GM19397 (cell line): Measurements from ENCODE around the gene HLA-DQB1.
A peak's percentile ranks its signal among the peaks of the same experiment; 100 is the strongest.

Experiments
- ATAC-seq: cut with Tn5 transposase; IDR thresholded peaks from one replicate; pipeline ENCODE4 v1.9.1; 2021; ENCODE audit warnings: mild to moderate bottlenecking, moderate library complexity; ENCODE audit not compliant: unreplicated experiment

The HLA-DQB1 gene

GRCh38 chr6:32627831-32628230, 38.6 kb downstream of the HLA-DQB1 start:
- no peak for ATAC-seq

GRCh38 chr6:32627249-32627648, 39.2 kb downstream of the HLA-DQB1 start:
- no peak for ATAC-seq

GRCh38 chr6:32625137-32625536, 41.3 kb downstream of the HLA-DQB1 start:
- ATAC-seq = no peak

GRCh38 chr6:32624565-32624964, 41.9 kb downstream of the HLA-DQB1 start:
- ATAC-seq = no peak

GRCh38 chr6:32623693-32624092, 42.8 kb downstream of the HLA-DQB1 start:
- ATAC-seq = no peak

- ATAC-seq = peak; percentile 63
These were observed 43.7 kb downstream of the HLA-DQB1 start for GRCh38 chr6:32622545-32623401.

GRCh38 chr6:32621372-32621771, 45.1 kb downstream of the HLA-DQB1 start:
- no peak for ATAC-seq

GRCh38 chr6:32617751-32618150, 48.7 kb downstream of the HLA-DQB1 start:
- ATAC-seq = no peak

GRCh38 chr6:32615885-32616532, 50.4 kb downstream of the HLA-DQB1 start:
- ATAC-seq = no peak

GRCh38 chr6:32614366-32615081, 51.9 kb downstream of the HLA-DQB1 start:
- ATAC-seq = no peak

GRCh38 chr6:32613475-32613874, 53.0 kb downstream of the HLA-DQB1 start:
- no peak for ATAC-seq

GRCh38 chr6:32610682-32611296, 55.7 kb downstream of the HLA-DQB1 start:
- no peak for ATAC-seq

GRCh38 chr6:32609731-32610640, 56.5 kb downstream of the HLA-DQB1 start:
- ATAC-seq = peak; percentile 73
